ENCODE data around the gene SEMA7A.
"Not testable (repeated sequence)": the region's sequence is repeated elsewhere in the genome, so short reads cannot be mapped to it uniquely, and the experiment has no call there.

Gene SEMA7A

DNA sequence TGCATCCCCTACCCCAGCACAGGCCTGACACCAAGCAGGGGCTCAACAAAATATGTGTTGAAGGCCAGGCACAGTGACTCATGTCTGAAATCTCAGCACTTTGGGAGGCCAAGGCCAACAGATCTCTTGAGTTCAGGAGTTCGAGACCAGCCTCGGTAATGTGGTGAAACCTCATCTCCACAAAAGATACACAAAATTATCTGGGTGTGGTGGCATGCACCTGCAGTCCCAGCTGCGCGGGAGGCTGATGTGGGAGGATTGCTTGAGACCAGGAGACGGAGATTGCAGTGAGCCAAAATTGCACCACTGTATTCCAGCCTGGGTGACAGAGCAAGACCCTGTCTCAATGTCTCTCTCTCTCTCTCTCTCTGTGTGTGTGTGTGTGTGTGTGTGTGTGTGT is 35.6 kb downstream of the SEMA7A start:
- no peak for DNase-seq

DNA sequence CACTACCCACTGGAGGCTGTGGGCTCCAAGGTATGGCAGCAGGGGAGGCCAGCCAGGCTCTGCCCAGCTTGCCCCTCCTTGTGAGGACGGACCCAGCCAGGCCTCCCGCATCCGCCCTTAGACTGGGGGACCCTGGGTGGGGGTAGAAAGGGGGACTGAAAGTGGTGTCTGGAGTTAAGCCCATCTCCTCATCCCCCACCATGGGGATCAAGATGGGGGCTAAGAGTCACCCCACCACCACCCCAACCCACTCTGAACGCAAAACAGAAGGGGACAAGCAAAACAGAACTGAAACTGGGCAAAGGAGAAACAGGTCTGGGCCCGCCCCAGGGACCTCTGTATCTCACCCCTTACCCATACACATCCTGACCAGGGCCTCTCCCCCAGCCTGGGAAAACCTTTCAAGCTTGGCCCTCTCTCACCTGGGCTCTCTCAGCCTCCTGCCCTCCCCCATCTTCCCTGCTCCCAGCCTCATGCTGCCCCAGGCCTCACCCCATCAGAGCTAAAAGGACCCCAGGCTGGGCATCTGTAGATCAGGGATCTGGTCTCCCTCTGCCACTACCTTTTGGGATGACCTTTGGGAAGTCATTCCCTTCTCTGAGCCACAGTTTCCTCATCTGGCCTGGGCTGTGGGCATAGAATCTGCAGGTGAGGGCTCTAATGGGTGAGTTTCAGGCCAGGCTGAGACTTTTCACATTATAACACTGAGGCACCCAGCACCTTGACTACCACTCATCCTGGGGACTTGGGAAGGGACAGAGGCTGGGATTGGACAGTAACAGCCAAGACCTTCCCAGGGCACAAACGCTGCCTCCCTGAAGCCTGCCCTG is 36.3 kb downstream of the SEMA7A start:
- no peak for DNase-seq

DNA sequence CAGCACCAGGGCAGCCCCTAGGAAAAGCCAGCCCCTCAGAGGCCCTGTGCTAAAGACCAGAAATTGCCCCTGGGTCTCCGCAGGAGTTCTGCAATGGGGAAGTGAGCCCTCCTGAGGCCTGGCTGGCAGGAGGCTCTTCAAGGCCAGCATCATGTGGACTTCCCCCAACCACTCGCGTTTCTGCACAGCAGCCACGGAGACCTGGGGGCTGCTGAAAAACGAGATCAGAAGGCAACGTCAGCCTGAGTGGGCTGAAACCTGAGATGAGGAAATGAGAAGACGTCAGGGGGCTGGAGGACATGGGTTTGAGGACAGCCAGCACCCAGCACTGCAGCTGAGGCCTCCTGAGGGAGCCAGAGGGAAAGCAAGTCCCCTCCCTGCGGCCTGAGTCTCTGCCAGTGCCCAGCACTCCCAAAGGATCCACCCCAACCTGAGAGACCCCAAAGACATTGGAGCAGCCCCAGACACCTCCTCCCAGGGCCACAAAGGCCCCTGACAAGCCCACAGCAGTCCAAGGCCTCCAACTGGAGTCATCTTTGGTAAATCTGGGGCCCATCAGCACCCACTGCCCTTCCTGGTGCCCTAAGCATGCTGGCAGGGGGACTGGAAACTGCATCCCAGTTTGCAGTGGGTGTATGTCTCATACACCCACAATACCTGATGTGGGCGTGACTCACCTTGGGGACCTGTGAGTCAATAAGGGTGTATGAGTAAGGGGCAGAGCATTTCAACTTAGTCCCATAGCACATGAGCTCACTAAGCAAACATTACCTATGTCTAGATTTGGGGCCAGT is 37.1 kb downstream of the SEMA7A start:
- peak; percentile 83 for DNase-seq

DNA sequence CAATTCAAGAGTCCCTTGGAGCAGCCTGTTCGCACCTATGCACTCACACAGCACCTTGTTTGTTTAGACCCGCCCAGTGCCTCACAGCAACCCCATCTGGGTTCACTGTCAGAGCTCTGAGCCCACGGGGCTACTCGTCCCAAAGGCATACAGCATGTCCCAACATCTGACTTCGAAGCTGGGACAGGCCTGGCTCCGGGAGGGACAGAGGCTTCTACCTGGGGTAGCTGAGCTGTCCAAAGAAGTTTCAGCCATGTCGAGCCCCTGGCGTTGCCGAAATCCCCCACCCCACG is 37.7 kb downstream of the SEMA7A start:
- no peak for DNase-seq

DNA sequence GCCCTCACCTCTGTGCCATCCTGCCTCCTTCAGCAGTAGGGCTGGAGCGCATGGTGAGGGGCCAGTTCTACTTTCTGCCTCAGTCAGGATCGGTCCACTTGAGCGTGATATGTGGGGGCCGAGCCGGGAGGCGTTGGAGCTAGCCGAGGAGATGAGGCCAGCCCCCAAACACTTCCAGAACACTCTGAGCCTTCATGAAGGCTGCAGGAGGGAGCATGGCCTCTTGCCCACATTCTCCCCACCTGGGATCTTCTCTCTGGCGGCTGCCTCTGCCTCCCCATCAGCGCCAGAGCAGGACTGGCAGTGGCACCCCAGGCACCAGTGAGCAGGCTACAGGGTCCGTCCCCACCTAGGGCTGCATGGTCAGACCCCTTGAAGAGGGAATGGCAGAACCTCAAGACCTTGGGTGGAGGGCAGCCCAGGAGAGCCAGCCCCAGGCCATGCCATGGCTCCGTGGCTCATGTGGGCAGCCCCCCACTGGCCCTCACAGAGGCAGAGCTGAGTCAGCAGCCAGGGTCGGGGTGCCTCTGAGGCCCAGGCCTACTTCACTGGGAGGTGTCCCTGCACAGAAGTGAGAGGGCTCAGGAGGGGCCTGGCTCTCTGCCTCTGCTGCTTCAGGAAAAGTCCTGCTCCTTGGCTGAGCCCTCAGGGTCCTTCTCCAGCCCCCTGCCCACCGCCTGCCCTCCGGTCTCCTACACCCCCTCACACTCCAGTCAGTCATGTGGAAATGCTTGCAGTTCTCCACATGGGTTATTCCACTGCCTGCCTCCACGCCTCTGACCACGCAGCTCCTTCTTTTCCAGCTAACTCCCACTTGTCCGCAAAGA is 38.2 kb downstream of the SEMA7A start:
- no peak for DNase-seq

DNA sequence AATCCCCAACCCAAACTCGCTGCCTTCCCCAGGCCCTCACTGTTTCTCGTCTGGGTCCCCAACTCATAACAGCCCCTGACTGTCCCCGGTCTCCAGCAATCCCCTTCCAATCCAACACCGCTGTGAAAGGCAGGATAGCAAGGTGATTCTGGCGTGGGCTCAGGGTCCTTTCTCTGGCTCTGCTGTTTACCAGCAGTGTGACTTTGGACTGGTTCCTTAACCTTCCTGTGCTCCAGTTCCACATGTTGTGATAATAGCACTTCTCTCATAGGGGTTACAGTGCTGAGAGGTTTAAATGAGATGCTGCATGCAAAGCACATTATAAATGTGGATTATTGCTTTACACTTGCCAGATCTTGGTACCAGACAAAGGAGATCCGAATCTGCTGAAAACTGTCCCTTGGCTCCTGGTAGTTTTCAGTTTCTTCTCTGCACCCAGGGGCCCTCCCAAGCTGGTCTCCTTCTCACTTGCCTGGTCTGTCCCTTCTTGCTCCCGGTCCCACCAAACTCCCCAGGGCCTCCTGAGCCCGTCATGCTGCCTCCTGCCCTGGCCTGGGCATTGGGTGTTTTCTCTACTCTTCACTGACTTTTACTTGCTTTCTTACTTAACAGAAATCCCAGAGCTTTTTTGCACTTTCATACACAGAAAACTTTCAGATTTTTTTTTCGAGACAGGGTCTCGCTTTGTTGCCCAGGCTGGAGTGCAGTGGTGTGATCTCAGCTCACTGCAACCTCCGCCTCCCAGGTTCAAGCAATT is 39.5 kb downstream of the SEMA7A start:
- no peak for DNase-seq

DNA sequence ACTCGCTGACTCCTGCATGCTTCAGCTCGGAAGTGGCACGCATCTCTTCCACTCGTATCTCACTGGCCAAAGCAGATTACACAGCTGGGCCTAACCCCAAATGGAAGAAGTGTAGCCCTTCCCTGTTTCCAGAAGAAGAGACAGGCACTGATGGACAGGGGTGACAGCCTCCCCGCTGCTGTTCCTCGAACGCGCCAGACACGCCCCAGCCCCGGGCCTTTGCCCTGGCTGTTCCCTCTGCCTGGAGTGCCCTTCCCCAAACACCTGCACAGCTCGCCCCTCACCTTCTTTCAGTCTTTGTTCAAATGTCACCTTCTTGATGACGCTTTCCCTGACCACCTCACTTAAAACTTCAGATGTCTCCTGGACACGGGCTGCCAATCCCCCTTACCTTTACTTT is 40.3 kb downstream of the SEMA7A start:
- no peak for DNase-seq

DNA sequence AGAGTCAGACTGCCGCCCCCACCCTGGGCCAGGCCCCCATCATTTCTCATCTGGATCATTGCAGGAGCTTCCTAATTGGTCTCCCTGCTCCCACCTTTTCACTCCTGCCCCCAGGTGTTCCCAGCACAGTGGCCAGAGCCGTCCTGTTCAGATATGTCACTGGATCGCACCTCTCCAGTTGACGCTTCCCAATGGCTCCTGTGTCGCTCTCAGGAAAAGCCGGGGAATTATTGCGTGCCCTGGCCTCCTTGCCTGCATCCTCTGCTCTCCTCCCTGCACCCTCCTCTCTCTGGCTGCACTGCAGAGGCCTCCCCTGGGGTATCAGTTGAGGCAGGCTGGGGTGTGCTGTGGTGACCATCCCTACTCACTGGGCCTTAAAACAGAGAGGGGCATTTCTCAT is 40.9 kb downstream of the SEMA7A start:
- DNase-seq = no peak

DNA sequence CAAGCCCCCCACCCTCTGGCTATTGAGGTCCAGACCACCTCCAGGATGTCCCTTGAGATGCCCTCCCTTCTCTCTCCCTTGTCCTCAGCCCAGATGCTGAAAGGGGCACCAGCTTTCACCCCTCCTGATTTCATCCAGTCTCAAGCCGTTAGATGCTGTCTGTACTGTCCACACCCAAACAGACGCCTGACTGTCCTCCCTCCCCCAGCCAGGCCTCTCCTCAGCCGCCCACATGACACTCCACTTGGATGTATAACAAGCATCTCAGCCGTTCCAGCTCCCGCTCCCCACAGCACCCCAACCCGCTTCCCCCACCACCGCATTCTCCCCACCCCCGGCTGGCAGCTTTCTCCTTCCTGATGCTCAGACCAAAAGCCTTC is 41.3 kb downstream of the SEMA7A start:
- DNase-seq = no peak

DNA sequence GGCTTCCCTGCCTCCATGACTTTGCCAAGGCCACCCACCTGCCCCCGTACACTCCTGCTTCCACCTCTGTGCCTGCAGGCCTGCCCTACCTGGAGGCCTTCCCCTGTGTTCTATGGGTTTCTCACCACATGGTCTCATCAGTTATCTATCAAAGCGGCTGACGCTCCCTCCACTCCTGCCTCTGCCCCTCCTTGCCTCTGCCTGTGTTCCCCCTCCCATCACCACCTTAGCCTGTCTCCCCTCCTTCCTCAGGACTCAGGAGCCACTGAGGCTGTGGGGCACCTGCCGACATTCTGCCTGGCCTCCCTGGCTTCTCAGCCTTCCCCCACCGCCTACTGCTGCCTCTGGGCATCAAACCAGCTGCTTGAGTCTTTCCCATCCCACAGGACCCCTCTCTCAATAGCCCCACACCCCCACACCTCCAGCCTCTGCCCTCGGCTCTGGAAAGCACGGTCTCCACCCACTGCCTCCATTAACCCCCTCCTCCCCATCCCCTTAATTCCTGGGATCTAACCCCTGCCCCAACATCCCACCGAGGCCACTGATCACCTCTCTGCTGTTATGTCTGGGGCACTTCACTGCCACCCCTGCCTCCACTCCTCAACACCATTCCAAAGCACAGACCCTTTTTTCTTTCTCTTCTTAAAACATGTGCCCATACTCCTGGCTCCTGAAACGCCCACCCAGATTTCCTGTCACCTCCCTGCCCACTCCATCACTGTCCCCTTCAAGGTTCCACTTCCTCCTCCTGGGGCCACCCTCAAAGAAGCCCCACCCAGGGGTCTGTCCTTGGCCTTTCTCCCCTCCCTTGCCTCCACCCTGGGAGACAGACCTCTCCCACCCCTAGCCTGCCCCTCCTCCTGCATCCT is 41.9 kb downstream of the SEMA7A start:
- no peak for DNase-seq

DNA sequence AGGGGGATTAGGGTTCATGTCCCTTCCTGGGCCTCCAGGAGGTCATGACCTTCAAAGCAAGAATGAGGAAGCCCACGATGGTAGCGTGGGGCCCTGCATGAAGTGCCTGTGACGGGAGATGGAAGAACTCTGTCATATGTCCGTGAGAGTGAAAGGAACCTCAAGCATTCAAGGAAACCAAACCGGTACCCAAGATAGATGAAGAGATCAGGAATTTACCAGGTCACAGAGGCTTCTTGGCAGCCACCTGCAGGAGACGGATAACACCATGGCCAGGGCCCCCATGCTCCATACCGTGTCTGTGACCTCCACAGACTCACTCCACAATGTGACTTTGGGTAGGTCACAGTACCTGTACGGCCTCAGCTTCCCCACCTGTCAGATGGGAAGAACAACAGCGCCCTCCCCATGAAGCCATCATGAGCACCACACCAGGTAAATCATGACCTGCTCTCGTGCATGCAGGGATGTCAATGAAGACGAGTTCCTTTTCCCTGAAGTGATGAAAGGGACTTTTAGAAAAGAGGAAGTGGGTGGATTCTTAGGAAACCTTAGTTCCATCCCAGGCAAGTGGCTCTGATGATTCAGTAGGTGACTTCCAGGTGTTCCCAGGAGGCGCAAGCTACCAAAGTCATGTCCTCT is 43.0 kb downstream of the SEMA7A start:
- no peak for DNase-seq

DNA sequence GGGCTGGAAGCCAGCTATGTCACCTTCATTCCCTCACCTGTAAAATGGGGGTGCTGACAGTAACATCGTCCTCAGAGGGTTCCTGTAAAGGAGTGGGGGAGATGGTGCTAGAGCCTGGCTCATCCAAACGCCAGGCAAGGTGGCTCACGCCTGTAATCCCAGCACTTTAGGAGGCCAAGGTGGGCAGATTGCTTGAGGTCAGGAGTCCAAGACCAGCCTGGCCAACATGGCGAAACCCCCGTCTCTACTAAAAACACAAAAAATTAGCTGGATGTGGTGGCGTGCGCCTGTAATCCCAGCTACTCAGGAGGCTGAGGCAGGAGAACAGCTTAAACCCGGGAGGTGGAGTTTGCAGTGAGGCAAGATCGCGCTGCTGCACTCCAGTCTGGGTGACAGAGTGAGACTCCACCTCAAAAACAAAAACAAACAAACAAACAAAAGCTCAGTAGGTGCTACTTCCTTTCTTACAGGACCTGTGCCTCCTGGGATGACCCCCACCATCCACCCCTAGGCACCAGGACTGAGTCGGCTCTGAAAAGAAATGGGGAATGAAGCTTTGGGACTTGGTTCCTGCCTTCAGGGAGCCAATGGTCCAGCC is 43.6 kb downstream of the SEMA7A start:
- not testable (repeated sequence) for DNase-seq

DNA sequence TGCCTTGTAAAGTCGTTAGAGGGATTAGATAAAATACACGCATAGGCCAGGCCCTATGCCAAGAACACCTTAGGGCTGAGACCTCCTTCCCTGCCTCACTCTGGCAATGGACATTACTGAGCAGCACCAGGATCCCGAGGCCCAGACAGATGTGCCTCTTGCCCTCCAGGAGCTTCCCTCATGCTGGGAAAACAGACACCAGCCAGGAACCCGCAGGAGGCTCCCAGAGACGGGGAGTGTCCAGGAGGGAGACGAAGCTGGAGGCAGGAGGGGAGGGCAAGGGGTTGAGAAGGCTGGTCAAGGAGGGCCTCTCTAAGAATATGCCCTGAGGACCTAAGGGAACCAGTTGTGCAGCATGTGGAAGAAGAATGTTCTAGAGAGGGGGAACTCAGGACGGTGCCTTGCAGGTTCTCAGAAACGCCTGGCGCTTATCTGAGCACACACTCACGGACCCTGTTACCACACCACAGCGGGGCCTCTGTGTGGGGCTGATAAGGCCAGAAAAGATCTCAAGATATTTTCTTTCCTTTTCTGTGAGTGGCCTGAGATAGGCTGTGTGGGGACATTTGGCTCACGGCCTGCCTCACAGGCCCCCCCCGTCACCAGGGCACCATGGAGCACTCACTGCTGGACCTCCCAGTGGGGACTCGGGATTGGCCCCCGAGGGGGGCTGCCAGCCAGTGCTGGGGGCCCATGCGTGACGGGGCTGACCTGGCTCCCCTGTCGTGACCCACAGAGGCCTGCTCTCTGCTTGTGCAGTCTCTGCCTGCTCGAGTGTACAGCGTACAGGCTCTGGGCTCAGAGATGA is 44.3 kb downstream of the SEMA7A start:
- no peak for DNase-seq

DNA sequence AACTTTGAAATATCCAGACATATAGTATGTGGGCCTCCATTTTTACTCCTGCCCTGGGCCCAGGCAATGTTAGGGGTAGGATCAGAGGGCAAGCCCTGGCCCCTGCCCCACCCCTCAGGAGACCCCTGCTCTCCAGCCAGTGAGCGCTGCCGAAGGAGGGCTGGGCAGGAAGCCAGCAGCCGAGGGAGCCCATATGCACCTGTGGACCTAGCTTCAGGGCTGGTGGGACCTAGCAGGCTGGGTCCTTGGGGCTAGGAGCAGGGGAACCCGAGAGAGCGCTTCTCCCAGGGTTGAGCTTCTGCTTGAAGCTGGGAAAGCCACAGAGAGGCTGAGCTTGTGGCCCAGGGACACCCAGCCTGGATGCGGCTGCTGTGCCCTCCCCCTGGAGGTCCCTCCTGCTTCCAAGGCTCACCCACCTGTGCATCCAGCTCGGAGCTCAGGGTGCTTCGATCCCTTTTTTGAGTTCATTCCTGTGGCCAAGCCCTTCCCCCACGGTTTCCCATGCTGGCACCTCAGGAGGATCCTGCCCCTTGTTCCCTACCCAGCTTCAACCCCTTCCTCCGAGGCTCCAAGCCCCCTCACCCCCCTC is 45.3 kb downstream of the SEMA7A start:
- no peak for DNase-seq

DNA sequence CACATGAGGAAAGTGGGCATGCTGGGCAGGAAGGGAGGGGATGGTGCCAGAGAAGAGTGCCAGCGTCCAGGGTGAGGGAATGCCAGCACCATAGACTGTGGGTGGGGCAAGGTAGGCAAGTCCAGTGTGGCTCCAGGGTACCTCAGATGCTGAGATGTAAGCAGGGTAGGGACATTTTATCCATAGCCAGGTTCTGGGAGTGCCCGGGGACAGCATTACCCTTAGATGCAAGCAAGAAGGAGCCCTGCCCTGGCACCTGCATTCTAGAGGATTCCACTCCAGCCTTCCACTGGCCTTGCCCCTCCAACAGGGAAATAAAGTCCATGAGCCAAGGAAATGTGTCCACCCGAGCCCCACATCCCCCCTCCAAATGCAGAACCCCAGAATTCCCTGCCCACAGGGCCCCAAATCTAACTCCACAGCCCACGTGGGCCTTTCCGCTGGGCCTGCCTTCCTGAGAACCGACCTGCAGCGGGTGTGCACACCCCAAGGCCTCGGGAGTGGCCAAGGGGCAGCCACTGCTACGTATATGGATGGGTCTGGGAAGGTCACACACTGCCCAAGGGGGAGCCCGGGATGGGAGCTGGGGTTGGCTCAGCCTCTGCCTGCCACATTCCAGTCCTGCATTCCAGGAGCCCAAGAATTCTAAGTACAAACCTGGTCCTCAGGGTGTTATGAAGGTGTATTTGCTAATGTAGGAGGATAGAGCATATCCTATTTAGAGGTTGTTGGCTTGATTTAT is 46.0 kb downstream of the SEMA7A start:
- DNase-seq = no peak

DNA sequence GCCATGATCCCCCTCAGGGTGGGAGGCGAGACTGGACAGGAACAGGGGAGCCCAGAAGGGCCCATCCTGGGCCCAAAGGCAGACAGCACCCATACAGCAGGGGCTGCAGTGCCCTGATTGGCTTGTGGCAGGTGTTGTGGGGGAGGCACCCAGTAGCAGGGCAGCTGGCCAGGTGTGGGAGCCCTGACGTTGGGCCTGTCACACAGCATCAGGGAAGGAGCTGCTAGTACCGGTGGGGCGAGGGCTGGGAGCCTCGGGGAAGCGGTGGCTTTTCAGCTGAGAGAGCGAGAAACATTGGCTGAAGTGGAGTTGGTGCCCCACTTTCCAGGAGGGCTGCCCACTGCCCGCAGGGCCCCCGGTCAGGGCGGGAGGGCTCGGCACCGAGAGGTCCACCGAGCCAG is 46.6 kb downstream of the SEMA7A start:
- no peak for DNase-seq

DNA sequence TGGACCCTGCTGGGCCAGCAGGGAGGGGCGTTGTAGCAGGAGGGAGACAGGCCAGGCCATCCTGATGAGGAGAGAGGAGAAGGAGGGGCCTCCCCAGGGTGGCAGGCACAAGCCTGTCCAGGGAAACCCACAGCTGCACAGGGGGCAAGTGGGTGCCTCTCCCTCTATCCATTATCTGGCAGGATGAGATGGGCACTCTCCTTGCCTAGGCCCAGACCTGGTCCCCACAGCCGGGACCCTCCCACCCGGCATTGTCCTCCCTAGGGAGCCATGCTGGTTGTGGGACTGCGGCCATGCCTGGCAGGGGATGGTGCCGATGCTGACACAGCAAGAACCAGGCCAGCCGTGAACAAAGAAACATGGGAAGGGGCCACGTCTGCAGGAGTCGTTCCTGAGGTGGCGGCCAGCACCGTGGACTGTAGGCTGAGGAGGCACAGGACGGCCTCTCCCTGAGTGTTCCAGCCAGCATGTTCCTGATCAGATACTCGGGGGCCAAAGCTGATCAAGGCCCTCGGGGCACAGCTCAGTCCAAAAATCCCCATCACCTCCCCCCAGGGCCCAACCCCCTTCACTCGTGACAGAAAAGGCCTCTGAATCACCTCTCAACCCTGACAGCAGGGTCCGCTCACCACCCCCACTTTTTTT is 47.1 kb downstream of the SEMA7A start:
- no peak for DNase-seq

DNA sequence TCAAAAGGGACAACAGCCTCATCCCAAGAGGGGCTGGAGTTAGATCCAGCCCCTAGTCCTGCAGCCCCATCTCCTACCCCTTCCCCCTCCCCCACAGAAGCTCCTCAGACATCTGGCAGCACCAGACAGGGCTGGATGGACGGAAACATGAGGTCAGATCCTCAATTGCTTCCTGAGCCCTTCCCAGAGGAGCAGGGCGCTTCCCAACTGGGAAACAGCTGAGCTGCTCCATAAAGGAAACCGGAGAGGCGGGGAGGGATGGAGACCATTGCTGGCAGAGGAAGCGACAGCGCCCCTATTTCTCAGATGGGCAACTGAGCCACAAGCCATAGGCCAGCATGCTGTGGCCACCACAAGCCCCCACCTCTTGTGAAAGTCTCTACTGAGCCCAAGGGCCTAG is 48.0 kb downstream of the SEMA7A start:
- no peak for DNase-seq

All from activated CD8-positive, alpha-beta memory T cell treated with anti-CD3 and anti-CD28 coated beads for 24 hours (primary cell).